Stimulated activated naive CD8-positive, alpha-beta T cell treated with anti-CD3 and anti-CD28 coated beads, Interleukin-15, amount 100 ng/mL, for 72 hours (primary cell): Measurements from ENCODE around the gene CCDC85B.
"Not testable (repeated sequence)": the region's sequence is repeated elsewhere in the genome, so short reads cannot be mapped to it uniquely, and the experiment has no call there.

Experiments
- ATAC-seq: fragments of 150-1000 bp; cut with Tn5 transposase; 2 replicates; pipeline ENCODE4 v1.10.0; 2021; ENCODE audit warnings: mild to moderate bottlenecking, moderate library complexity
- DNase-seq, 2 donors: peaks; one replicate each; pipeline ENCODE4 v3.0.0; 2021 to 2022
- H3K27ac Mint-ChIP-seq, 2 donors: one replicate each; pipeline ENCODE4 v1.8.0; 2022; ENCODE audit warnings: mild to moderate bottlenecking in 2 of 2, mixed read lengths in 2 of 2, moderate library complexity in 2 of 2
- H3K27me3 Mint-ChIP-seq: one replicate; pipeline ENCODE4 v1.8.0; 2022; ENCODE audit warnings: mixed read lengths
- H3K4me1 Mint-ChIP-seq: one replicate; pipeline ENCODE4 v1.8.0; 2022; ENCODE audit warnings: mild to moderate bottlenecking, mixed read lengths
- H3K4me3 Mint-ChIP-seq, 2 donors: one replicate each; pipeline ENCODE4 v1.8.0; 2022; ENCODE audit warnings: mild to moderate bottlenecking in 2 of 2, mixed read lengths in 2 of 2, moderate library complexity in 1 of 2
- H3K9me3 Mint-ChIP-seq, 2 donors: one replicate each; pipeline ENCODE4 v1.8.0; 2022; ENCODE audit warnings: mixed read lengths in 2 of 2

CCDC85B gene

DNA sequence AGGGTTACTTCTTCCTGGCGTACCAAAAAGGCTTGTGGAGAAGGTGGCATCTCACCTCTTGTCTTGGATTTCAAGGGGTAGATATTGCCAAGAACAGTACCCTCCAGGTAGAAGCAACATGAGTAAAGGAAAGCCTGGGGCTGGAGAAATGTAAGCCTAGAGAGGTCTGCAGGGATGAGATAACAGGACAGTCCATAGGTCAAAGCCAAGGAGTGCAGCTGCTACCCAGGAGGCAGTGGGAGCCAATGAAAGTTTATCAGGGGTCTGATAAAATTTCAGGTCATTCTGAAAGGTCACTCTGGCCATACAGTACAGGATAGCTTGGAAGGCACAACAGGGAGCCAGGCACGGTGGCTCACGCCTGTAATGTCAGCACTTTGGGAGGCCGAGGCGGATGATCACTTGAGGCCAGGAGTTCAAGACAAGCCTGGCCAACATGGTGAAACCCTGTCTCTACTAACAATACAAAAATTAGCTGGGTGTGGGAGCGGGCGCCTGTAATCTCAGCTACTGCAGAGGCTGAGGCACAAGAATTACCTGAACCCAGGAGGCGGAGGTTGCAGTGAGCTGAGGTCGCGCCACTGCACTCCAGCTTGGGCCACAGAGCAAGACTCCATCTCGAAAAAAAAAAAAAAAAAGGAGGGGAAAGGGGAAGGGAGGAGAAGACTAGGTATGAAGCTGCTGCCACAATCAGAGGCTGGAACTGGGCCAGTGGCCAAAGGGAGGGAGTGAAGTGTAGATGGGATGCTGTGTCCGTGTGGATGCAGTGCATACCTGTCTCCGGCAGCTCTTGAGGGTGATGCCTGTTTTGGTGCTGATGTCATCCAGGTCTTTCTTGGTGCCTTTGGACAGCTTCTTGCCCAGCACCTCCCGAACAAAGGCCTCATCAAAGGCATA lies 3.4 kb upstream of the CCDC85B start:
- H3K4me1 Mint-ChIP-seq = peaks cover 67% of the 10 kb centered on the region

DNA sequence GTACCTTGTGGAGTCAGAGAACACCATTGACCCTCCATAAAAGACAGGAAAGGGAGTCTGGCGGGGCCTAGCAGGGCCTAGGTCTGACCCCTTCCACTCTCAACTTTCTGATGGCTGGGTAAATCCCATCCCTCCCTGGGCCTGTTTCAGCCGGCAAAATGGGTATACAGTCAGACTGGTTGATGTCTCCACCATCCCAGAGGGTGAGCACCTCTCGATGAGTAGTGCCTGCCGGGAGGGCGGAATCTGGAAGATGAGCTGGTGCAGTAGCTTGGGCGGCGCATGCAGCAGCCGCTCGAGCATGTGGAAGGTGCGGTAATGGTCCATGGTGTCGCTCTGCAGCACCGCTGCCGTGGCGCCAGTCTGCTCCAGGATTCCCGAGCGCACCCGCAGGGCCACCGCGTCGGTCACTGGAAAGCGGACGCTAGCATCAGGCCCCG lies 2.7 kb upstream of the CCDC85B start:
- no peaks in the 10 kb centered on the region for H3K27me3 Mint-ChIP-seq
- H3K4me1 Mint-ChIP-seq = peaks cover 67% of the 10 kb centered on the region
- peak overlapping the region; percentile 89 to 98 for H3K4me3 Mint-ChIP-seq
- no peaks in the 10 kb centered on the region for H3K9me3 Mint-ChIP-seq
- DNase-seq = no peak
- H3K27ac Mint-ChIP-seq = peak overlapping the region; percentile 93 to 99
- ATAC-seq = no peak

More for the DNA sequence above, 3.4 kb upstream of the CCDC85B start:
- Mint-ChIP-seq H3K27me3 (no peaks in the 10 kb centered on the region), H3K4me3 (peak overlapping the region; percentile 89 to 98), H3K27ac (peak overlapping the region; percentile 12 to 91), H3K9me3 (no peaks in the 10 kb centered on the region)
- DNase-seq (no peak), ATAC-seq (no peak)

DNA sequence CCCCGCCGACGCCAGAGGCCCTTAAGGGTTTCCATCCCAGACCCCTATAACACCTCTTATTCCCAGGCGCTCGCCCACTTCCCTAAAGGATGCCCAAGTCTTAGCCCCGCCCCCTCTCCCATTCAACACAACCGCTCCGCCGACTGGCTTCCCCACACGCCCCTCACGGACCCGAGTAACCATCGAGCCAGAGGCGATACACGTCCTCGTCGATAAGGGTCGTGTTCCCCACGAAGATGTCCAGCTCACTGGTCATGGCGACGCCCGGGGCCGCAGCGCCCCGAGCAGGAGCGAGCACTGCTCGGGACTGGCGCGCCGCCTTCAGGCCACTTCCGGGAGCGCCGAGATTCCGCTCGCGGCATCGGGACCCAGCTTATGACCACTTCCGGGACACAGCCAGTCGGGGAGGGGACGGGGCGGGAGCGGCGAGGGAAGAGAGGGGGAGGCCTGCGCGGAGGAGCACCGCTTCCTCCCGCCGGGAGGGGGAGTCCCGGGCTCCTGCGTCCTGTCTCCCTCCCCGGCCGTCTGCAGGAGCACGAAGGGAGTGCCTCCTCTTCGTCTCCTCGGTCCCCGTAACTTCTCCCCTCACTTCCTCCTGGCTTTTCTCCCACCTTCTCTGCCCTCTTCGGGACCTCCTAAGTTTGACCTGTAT lies 2.2 kb upstream of the CCDC85B start, which contains the start of gene FIBP:
Gene FIBP, minus strand, starts transcription at position 309 of the 652 bp plus-strand sequence. Its CDS starts 53 bp downstream, at position 256.
- Mint-ChIP-seq H3K4me3 (peak within 1 kb of the TSS; percentile 89 to 98), H3K27ac (peak within 1 kb of the TSS; percentile 94 to 99), H3K27me3 (no peaks in the 10 kb centered on the region), H3K9me3 (no peaks in the 10 kb centered on the region), H3K4me1 (peaks cover 72% of the 10 kb centered on the region)
- peak; percentile 91 to 94 for DNase-seq
- ATAC-seq = peak; percentile 73

DNA sequence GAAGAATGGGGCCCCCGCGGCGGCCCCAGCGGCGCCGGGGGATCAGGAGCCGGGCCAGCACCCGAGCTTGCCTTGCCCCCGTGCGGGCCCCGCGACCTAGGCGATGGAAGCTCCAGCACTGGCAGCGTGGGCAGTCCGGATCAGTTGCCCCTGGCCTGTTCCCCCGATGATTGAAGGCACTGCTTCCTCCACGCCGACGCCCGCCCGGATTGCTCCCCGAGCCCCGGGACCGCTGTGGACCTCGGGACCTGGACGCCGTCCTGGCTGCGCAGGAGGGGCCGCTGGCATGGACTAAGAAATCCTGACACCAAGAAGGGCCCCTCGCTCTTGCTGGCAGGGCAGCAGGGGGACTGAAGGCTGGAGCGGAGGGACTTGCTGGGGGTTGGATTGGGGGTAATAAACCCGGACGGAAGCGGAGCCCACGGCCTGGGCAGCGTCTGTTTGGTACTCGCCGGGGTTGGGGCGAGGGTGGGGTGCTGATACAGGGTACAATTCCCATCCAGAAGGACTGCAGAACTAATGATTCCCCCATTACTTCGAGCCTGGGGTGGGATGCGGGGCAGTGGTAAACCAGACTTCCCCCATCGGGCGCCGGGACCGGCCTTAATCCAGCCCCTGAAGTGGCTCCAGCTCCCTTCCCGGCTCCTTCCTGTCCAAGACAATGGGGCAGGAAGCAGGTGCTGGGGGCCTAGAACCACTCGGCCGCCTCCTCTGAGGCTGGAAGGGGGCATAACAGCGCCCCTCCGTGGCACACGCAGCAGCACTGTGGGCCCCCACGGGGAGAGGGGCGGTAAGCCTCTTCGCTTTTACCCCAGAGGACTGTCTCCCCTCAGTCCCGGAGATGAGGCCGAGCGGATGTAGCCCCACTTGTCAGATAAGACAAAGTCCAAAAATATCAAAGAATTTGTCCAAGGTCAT lies 1.0 kb downstream of the CCDC85B start:
- no peaks in the 10 kb centered on the region for H3K27me3 Mint-ChIP-seq
- H3K4me1 Mint-ChIP-seq = peaks cover 72% of the 10 kb centered on the region
- peak overlapping the region; percentile 64 to 68 for H3K27ac Mint-ChIP-seq
- H3K9me3 Mint-ChIP-seq = no peaks in the 10 kb centered on the region
- ATAC-seq = peak; percentile 10
- peak; percentile 36 to 61 for DNase-seq
- H3K4me3 Mint-ChIP-seq = peak overlapping the region; percentile 89 to 98

DNA sequence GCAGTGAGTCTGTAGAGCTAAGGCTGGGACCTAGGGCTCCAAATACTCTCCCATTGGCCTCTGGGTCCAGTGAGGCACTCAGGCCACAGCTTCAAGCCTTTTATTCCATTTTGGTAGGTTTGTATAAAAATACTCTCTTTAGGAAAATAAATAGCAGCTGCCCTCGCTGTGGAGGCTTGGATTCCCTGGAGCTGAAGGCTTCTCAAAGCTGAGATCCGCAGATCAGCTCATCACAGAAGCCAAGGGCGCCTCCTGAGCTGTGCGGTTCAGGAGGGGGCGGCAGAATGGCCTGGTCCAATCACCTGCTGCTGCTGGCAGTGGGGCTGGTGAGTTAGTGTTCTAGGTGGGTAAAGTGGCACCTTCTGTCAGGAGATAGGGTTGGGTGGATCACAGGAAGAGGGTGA lies 1.7 kb downstream of the CCDC85B start:
- Mint-ChIP-seq H3K27ac (peak overlapping the region; percentile 64 to 68), H3K4me3 (peak overlapping the region; percentile 89 to 98), H3K4me1 (peaks cover 72% of the 10 kb centered on the region)
- ATAC-seq (peak; percentile 22), DNase-seq (peak; percentile 46 to 62)
- not testable (repeated sequence) for H3K9me3 Mint-ChIP-seq, H3K27me3 Mint-ChIP-seq

DNA sequence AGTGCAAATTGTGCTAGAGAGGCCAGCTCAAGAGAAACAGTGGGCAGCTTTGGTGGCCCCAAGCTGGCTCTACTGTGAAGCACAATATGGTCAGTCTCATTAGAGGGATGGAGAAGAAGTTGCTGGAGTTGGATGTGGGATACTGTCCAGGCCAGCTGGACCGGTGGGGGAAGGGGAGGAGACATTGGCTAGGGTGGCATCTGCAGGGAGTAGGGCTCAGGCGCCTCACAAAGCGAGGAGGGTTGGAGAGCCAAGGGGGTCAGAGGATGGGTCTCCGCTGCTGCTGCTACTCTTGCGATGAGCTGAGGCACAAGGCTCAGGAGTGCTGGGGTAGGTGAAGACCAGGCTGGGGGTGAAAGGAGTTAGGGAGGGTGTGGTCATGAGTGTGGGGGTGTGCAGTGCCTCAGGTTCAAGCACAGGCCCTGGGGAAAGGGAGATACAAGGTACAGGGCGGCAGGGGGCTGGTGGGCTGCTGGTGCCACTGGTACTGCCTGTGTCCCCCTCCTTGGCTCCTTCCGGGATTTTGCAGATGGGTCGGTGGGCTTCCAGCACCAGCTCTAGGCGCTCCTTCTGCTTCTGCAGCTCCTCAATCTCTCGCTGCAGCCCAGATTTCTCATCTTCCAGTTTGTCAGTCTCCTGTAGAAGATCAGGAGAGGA lies 2.3 kb downstream of the CCDC85B start:
- DNase-seq (no peak), ATAC-seq (no peak)
- Mint-ChIP-seq H3K27ac (peak overlapping the region; percentile 34 to 90), H3K4me3 (peak overlapping the region; percentile 89 to 98), H3K27me3 (no peaks in the 10 kb centered on the region), H3K9me3 (no peaks in the 10 kb centered on the region), H3K4me1 (peaks cover 73% of the 10 kb centered on the region)

DNA sequence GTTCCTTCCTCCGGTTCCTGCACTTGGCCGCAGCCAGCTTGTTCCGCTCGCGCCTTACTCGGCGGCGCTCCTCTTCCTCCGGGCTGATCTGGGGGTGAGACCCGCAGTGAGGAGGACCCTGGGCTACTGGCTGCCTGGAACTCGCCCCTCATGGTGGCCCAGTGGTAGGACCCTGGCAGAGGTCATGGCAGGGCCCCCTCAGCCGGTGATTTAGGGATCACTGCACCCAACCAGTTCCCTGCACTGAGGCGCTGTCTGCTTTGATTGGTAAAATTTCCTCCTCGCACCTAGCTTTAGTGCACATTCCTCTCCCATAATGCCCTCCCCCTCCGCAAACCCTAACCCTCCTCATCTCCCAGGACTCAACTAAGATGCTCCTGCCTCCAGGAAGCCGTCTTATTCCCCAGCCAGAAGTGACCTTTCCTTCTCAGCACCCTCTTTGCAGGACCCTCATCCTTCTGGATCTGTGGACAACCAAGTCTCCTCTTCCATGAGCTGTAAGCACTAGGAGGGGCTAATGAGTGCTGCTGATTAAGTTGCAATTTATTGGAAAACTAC lies 3.6 kb downstream of the CCDC85B start:
- Mint-ChIP-seq H3K4me3 (peak overlapping the region; percentile 89 to 98), H3K9me3 (no peaks in the 10 kb centered on the region), H3K27me3 (no peaks in the 10 kb centered on the region), H3K27ac (peak overlapping the region; percentile 49 to 78), H3K4me1 (peaks cover 81% of the 10 kb centered on the region)
- no peak for ATAC-seq
- no peak for DNase-seq

DNA sequence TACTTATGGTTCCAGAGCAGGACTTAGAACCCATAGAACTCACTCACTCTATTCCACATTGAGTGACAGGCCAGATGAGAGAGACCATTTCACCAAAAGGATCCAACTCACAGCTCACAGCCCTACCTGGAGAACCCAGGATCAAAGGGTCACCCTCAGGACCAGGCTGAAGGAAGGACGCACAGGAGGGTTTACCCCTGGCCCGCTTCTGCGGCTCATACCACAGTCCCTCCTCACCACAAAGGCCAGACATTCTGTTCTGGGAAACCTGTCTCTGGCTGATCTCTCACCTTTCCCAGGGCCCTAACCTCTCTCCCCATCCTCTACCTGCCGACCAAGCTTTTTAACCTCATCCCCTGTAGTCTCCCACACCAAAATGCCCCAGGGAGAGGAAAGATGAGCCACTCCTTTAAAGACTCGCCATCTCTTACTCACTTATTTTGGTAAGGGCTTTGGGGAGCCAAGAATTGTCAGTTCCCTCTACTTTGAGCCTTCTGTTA lies 5.1 kb downstream of the CCDC85B start:
- DNase-seq (no peak), ATAC-seq (no peak)
- Mint-ChIP-seq H3K9me3 (no peaks in the 10 kb centered on the region), H3K4me1 (peaks cover 69% of the 10 kb centered on the region), H3K4me3 (peak overlapping the region; percentile 49 to 68), H3K27ac (peak overlapping the region in 1 of 2 donors; percentile 68), H3K27me3 (no peaks in the 10 kb centered on the region)

DNA sequence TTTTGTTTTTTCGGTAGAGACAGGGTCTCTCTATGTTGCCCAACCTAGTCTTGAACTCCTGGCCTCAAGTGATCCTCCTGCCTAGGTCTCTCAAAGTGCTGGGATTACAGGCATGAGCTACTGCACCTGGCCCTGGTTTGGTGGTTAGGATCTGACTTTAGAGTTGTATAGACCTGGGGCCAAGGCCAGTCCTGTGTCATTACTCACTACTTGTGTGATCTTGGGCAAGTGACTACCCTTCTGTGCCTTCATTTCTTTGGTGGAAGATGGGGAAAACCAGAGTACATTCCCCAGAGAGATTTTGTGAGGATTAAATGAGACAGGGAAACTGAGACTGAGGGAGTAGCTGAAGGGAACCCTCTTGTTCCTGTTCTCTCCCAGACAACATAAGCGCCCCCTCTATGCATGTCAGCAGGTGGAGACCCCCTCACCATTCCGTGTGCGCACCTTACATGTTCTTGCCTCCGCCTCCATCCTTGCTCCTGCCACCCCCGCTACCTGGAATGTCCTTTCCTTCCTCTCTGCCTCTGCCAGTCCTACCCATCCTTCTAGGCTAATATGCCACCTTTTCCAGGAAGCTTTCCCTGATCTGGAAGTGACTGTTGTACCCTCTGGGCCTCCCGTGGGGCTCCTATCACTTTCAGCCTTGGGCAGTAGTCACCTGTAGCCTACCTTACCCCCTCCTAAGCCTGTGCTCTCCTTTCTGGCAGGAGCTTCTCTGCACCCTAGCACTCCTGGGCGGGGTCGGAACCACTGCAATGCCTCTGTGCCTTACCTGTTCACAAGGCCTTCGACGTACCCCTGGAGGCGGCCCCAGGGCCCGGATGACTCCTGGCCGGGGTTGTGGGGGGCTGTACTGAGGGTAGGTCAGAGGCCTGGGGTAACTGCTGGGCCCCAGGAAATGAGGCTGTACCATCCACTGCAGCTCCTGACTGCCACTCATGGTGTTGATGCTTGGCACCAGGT lies 5.8 kb downstream of the CCDC85B start:
- H3K4me3 Mint-ChIP-seq = peak overlapping the region; percentile 12 to 19
- ATAC-seq = no peak
- peak overlapping the region; percentile 72 to 95 for H3K27ac Mint-ChIP-seq
- H3K4me1 Mint-ChIP-seq = peaks cover 73% of the 10 kb centered on the region
- DNase-seq = no peak
- H3K27me3 Mint-ChIP-seq = no peaks in the 10 kb centered on the region
- no peaks in the 10 kb centered on the region for H3K9me3 Mint-ChIP-seq

DNA sequence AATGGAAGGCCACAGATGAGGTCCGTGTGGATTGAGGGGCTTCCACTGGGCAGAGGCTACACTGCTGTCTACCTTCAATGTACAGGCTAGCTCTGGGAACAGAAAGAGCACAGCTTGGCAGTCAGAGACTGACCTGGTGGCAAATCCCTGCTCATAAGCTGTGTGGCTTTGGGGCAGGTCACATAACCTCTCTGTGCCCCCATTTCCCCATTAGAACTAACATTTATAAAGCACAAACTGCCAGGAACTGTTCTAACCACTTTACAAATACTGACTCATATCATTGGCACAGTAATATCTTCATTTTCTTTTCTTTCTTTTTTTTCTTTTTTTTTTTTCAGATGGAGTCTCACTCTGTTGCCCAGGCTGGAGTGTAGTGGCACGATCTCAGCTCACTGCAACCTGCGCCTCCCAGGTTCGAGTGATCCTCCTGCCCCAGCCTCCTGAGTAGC lies 6.6 kb downstream of the CCDC85B start:
- DNase-seq (no peak), ATAC-seq (no peak)
- Mint-ChIP-seq H3K27me3 (no peaks in the 10 kb centered on the region), H3K4me3 (peak overlapping the region; percentile 15 to 50), H3K4me1 (peaks cover 79% of the 10 kb centered on the region), H3K9me3 (no peaks in the 10 kb centered on the region), H3K27ac (no peak overlapping the region)

DNA sequence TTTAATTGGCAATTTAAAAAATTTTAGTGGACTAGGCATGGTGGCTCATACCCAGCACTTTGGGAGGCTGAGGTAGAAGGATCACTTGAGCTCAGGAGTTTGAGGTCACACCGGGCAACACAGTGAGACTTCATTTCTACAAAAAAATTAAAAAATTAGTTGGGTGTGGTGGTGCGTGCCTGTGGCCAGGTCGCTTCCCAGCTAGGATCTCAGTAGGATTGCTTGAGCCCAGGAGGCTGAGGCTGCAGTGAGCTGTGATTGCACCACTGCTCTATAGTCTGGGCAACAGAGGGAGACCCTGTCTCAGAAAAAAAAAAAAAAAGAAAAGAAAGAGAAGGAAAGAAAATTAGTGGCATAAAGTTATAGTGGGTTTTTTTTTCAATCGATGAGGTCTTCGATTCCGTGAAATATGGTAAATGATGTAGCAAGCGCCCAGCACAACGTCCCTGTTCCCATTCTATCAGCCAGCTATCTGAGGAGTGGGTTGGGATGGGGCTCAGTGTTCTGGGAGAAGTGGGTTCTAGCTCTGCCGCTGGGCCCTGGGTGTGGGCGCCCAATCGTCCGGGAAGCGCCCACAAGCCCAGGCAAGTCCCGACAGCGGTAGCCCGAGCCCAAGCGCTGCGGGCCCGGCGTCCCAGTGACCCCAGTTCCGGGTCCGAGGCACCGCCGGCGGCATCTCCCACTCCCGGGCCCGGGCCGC lies 8.3 kb downstream of the CCDC85B start:
- no peak for DNase-seq
- peak overlapping the region; percentile 93 to 97 for H3K4me3 Mint-ChIP-seq
- H3K9me3 Mint-ChIP-seq = no peaks in the 10 kb centered on the region
- peaks cover 65% of the 10 kb centered on the region for H3K4me1 Mint-ChIP-seq
- peaks cover 14% of the 10 kb centered on the region for H3K27me3 Mint-ChIP-seq
- H3K27ac Mint-ChIP-seq = peak overlapping the region; percentile 95 to 98
- ATAC-seq = no peak

DNA sequence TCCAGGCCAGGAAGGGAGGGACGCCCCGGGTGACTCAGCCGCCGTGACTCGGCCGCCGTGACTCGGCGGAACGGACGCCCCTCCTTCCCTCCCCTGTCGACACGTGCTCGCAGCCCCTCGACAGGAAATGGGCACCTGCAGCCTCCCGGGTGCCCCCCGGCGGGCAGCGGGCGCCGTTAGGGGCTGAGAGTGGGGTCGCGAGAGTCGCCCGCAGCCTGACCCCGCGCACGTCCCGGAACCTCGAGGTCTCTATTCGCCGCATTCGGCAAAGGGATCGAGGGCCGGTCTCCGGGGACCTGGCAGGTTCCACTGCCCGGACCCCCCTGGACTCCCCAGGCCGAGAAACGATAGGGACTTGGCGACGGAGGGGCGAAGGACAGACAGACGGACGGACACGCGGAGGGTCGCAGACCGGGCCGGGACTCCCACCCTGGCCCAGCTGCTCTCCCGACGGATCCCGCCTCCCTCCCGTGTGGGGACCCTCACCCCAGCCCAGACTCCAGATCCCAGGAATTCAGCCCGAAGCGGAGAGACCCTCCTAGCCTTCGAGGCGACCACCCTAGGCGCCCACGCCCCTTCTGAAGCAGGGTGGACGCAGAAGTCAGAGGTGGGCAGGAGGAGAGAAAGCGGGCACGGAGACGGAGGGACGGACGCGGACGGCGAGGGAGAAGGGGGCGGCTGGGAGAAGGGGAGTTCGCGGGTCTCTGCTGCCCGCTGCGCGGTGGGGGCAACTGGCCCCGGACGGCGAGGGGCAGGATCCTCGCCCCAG lies 9.1 kb downstream of the CCDC85B start:
- H3K27ac Mint-ChIP-seq = peak overlapping the region; percentile 82 to 98
- peak; percentile 46 for ATAC-seq
- DNase-seq = peak; percentile 63 to 78
- H3K4me1 Mint-ChIP-seq = peaks cover 57% of the 10 kb centered on the region
- peak overlapping the region; percentile 93 to 97 for H3K4me3 Mint-ChIP-seq
- H3K27me3 Mint-ChIP-seq = peaks cover 15% of the 10 kb centered on the region
- no peaks in the 10 kb centered on the region for H3K9me3 Mint-ChIP-seq
